GM21526 (cell line): ENCODE measurements around the gene SENP3.
"Not testable (repeated sequence)": the region's sequence is repeated elsewhere in the genome, so short reads cannot be mapped to it uniquely, and the experiment has no call there.

ENCODE experiments used
- ATAC-seq: cut with Tn5 transposase; IDR thresholded peaks from one replicate; pipeline ENCODE4 v1.9.1; 2021; ENCODE audit warnings: moderate library complexity; ENCODE audit not compliant: unreplicated experiment, low FRiP score

The SENP3 gene

DNA sequence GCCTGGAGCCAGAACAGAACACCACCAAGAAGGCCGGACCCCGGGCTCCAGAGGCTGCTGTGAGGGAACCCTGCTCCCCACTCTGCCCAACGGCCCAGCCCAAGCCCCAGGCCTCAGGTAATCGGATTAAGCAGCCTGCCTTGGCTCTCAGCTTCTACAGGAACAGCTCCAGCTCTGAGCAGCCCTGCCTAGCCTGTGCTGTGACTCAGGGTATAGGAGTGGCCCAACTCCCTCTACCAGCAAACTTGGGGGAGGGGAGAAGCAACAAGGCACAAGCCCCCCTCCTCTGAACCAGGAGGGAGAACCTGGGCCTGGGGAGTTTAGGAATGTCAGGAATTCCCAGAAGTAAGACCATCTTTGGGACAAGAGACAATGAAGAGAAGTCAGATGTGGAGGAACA is 29.0 kb downstream of the SENP3 start:
- ATAC-seq: no peak

DNA sequence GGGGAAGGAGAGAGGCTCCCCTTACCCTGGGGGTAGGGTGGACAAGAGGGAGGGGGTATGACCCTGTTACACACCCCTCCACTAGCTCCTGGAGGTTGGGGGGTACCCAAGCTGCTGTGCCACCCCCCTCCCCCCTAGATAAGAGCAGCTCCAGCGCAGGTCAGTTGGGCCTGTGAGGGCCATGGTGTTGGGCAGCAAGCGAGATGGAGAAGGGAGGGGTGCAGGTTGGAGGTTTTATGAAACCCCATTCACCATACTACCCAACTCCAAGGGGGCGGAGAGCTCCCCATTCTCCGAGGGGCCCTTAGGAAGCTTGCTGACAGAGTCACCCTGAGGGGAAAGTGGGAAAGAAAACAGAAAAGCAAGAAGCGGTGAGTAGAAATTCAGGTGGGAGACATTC is 29.9 kb downstream of the SENP3 start:
- no peak for ATAC-seq

DNA sequence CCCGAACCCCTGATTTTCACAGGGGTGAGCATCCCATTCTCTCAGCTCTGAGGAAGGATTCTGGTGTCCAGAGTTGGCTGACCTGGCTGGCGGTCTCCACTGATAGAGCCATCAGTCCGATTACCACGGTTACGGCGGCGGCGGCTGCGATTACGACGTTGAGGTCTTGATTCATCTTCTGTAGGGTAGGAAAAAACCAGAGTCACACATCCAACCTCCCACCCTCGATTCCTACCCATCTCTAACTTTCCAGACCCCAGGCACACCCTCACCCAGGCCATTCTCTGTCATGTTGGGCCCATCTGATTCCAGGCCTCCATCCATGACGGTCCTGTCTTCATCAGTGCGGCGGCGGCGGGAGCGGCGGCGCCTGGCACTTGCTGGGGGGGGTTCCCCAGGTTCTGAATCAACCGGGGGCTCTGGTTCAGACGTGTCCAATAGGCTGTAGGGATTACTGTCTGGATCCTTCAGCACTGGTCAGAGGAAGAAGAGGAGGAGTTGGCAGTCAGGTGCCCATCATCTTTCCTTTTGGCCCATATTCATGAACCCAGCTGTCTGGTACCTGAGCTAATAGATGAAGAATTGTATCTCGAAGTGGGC is 30.8 kb downstream of the SENP3 start:
- ATAC-seq: no peak

DNA sequence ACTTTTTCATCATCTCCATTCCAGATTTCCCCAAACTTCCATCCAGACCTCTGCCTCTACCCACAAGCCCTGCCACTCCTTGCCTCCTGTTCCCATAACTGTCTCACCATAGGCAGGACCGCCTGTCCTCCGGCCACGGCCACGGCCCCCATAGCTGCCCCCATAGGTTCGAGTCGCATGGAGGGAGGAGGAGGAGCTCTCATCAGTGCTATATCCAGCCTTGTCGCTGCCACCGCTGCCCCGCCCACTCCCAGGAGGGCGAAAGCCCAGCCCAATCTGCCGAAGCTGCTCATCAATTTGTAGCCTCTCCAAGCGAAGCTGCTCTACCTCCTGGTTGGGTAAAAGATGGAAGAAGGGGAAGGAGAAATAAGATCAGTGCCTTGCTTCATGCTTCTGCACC is 31.6 kb downstream of the SENP3 start:
- no peak for ATAC-seq

DNA sequence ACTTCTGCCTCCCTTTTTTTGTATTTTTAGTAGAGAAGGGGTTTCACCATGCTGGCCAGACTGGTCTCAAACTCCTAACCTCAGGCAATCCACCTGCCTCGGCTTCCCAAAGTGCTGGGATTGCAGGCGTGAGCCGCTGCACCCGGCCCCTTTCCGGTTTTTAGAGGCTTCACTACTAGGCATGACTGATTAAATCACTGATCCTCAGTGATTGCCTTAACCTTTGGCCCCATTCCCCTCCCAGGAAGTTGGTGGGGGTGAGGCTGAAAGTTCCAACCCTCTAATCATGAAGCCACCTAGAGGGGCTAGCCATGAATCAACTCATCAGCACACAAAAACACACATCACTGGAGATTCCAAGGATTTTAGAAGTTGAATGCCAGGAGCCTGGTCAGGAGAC is 35.8 kb downstream of the SENP3 start:
- ATAC-seq: not testable (repeated sequence)

DNA sequence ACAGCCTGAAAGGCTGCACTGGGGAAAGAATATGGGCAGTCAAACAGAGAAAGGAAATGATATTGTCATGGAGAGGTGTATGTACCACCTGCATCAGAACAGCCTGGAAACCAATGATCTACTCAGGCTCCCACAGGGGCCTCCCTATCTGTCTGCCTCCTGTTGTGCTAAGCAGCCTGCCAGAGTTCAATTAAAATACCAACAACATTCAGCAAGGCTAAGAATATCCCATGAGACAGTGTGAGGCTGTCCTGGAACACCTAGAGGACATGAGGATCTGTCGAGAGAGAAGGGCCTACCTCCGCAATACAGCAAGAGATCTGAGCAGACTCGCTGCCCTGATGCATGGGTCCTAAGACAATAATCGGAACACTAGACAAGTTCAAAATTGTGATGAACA is 44.6 kb downstream of the SENP3 start:
- ATAC-seq: no peak

DNA sequence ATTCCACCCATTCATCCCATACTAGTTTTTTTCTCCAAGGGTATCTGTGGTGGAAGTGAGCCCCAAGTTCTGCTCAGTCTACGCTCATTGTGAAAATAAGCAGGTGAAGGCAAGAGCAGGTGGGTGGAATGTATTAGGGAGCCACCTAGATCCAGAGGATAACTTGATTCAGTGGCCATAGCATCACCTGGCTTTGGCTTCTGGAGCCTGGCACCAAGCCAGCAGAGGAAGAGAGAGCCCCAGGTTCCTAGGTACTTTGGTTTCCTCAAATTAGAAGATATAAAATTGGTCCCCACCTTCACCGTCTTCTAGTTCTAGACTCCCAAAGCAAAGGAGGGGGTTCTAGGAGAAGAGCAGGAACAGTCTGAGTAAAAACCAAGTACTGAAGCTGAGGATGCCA is 48.9 kb downstream of the SENP3 start:
- no peak for ATAC-seq

DNA sequence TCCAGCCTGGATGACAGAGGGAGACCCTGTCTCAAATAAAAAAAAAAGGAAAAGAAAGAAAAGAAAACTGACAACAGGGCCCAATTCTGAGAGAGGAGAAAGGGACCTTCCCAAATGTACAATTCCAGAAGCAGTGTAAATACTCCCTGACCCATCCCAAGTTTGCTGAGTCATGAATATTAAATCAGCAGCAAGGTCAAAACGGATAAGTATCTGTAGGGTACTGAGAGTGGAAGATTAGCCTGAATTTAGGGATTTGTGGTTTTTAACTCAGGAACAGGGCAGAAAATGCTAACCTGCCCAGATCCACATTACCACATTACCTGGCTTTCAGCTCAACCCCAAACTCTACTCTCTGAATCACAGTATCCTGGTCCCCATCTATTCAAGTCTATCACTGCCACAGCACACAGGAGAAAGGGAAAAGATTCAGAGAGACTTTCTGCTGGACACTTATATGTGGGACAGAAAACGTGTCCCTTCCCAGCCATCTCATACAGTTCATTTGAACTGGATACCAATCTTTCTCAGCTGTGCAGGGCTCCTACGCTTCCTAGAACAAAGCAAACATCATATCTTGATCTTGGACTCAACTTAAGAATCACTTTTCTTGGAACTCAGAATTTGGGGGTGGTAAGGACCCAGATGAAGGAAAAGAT is 50.0 kb downstream of the SENP3 start:
- no peak for ATAC-seq

DNA sequence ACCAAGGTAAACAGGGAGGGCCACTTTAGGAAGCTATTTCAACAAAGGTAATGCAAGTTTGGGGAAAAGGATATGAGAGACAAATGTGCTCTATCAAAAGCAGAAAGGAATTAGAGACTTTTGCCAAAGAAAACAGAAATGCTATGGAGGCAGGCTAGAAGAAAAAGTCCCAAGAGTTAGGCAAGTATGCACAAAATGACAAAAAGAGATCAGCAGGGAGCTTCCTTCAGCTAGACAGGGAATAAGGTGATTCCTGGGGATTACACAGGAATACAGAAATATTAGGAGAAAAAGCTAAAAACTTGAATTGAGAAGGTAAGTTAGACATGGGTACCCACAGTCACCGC is 50.5 kb downstream of the SENP3 start:
- no peak for ATAC-seq

DNA sequence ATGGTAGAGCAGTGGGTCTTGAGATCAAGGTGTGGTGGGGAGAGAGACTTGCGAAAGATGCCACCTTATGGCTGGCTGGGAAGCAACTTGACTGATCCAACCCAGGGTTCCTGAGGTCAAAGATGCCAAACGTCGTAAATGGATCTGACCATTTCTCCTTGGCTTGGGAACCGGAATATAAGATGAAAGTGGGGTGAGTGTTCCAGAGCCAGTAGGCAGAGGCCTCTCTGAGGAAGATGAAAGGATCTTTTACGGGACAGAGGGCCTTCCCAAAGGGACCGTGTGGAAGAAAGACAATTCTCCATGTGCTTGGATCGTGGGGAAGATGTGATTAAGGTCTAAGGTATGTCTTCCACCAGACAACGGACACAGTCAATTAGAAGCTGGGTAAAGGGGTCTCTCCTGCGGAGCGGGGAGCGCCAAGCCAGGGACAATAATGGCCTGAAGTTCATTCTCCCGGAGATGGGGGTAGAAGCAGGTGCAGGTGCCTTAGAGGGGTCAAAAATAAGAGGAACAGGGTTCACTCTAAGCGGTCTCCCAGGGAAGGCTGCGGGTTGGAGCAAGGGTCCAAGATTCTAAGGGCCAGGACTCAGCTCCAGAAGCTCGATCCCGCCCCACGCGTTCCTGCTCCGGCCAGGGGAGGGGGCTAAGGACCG is 52.2 kb downstream of the SENP3 start:
- no peak for ATAC-seq

DNA sequence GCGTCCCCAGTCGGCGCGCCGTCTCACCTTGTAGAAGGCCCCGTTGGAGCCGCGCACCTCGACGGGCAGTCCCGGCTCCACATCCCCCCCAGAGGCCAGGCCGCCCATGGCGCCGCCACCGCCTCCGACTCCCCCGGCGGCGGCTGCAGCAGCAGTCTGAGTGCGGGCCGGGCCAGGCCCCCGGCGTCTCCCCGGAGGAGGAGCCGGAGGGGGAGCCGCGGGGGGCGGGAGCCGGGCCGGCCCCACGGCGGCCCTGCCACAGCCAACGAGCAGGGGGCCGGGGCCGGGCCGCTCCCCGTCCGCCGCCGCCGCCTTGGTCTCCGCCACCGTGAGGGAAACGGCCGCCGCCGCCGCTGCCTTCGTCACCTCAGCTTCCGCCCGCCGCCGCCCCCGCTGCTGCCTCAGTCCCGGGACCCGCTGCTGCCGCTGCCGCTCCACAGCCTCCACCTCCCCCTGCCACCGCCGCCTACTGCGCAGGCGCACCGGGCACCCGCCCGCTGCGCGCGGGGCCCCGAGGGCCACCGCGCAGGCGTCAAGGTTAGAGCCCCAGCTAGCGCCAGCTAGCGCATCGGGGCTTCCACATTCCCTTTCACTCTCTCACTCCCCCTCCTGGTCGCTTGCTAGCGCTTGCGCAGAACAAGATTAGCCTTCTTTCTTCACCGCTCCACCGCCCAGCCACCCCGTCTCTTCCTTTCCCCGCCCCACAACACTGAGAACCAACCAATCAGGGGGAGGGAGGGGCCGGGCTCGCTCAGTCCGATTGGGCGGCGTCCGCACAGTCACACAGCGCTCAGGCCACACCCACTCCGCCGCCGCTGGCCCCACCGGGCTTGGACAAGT is 52.9 kb downstream of the SENP3 start, which contains the start of gene FXR2:
Gene FXR2 (minus strand): TSS at position 473 of the 840 bp plus-strand sequence. CDS start 365 bp downstream, at position 108.
- ATAC-seq: peak; percentile 78

DNA sequence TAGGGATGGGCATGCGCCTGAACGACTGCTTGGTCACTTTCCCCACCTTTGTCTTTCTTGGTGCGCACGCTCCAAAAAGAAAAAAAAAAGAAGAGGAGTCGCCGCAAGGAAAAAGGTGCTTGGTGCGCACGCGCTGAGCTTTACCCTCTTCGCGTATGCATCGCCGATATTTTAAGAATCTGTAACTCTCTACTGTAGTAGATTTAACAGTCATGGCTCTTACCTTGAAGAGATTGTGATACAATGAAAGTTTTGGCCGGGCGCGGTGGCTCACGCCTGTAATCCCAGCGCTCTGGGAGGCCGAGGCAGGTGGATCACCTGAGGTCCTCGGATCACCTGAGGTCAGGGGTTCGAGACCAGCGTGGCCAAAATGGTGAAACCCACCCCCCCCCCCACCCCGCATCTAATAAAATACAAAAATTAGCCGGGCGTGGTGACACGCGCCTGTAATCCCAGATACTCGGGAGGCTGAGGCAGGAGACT is 53.6 kb downstream of the SENP3 start:
- ATAC-seq: no peak

DNA sequence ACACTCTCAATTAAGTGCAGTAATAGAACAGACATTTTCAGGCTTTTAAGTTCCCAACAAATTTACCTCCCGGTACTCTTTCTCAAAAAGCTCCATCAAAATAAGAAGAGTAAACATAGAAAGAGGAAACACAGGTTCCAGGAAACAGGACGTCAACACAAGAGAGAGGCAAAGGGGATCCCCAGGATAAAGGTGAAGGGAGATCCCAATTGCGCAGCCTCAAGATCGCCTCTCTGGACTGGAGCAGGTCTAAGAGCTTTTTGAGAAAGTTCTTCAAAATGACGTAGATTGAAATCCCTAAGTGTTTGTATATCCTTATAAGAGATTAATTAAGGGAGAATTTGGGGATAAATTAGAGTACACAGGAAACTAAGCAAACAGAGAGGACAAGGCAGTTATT is 56.9 kb downstream of the SENP3 start:
- no peak for ATAC-seq

DNA sequence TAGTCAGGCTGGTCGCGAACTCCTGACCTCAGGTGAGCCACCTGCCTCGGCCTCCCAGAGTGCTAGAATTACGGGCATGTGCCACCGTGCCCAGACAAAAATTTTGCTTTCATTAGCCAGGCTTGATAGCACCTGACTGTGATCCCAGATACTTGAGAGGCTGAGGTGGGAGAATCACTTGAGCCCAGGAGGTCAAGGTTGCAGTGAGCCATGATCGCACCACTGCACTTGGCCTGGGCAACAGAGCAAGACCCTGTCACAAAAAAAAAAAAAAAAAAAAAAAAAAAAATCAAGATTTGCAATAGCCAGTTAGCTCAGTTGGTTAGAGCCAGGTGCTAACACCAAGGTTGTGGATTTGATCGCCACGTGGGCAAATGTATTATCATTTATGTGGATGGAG is 59.1 kb downstream of the SENP3 start:
- no peak for ATAC-seq
